Trophoblast cell (in vitro differentiated cells and primary cell): Measurements from ENCODE around the gene TXNRD2.

Source experiments
- DNase-seq, 2 donors: peaks; one replicate each; pipeline ENCODE4 v3.0.0-alpha.2; 2016
- H2AFZ ChIP-seq: 2 replicates; pipeline ENCODE4 v1.6.1; 2013; ENCODE audit warnings: low read length, moderate library complexity, mild to moderate bottlenecking; ENCODE audit not compliant: insufficient read depth, poor library complexity
- H2AK5ac ChIP-seq: 2 replicates; pipeline ENCODE4 v1.6.1; 2013; ENCODE audit warnings: mild to moderate bottlenecking, low read length
- H2BK120ac ChIP-seq: 2 replicates; pipeline ENCODE4 v1.6.1; 2013; ENCODE audit warnings: low read length, mild to moderate bottlenecking, moderate library complexity; ENCODE audit not compliant: insufficient read depth, poor library complexity
- H2BK12ac ChIP-seq: 2 replicates; pipeline ENCODE4 v1.6.1; 2013; ENCODE audit warnings: mild to moderate bottlenecking, low read length, moderate library complexity
- H2BK5ac ChIP-seq: 2 replicates; pipeline ENCODE4 v1.6.1; 2013; ENCODE audit warnings: low read length, low read depth, moderate library complexity, mild to moderate bottlenecking; ENCODE audit not compliant: poor library complexity
- H3K14ac ChIP-seq: 2 replicates; pipeline ENCODE4 v1.6.1; 2013; ENCODE audit warnings: mild to moderate bottlenecking, low read length
- H3K18ac ChIP-seq: 2 replicates; pipeline ENCODE4 v1.6.1; 2013; ENCODE audit warnings: mild to moderate bottlenecking, low read length
- H3K23ac ChIP-seq: 2 replicates; pipeline ENCODE4 v1.6.1; 2013; ENCODE audit warnings: low read length
- H3K27ac ChIP-seq: 2 replicates; pipeline ENCODE4 v1.5.1; 2013; ENCODE audit warnings: low read depth, mild to moderate bottlenecking, inconsistent platforms, low read length, moderate library complexity
- H3K27me3 ChIP-seq: 2 replicates; pipeline ENCODE4 v1.6.1; 2013; ENCODE audit warnings: inconsistent platforms, mild to moderate bottlenecking, low read length, moderate library complexity; ENCODE audit not compliant: insufficient read depth
- H3K36me3 ChIP-seq, 2 experiments: 1 replicate in 1 of 2; 2 replicates in 1 of 2; pipeline ENCODE4 v1.6.1; 2013; ENCODE audit warnings: low read length in 2 of 2, mild to moderate bottlenecking in 2 of 2, moderate library complexity in 1 of 2; ENCODE audit not compliant: insufficient read depth in 2 of 2, control insufficient read depth in 1 of 2
- H3K4ac ChIP-seq: 2 replicates; pipeline ENCODE4 v1.6.1; 2013; ENCODE audit warnings: low read depth, mild to moderate bottlenecking, low read length, moderate library complexity
- H3K4me1 ChIP-seq, 2 experiments: 1 replicate in 1 of 2; 2 replicates in 1 of 2; pipeline ENCODE4 v1.6.1; 2013; ENCODE audit warnings: low read length in 2 of 2, mild to moderate bottlenecking in 2 of 2, moderate library complexity in 1 of 2; ENCODE audit not compliant: insufficient read depth in 2 of 2, control insufficient read depth in 1 of 2
- H3K4me2 ChIP-seq: 2 replicates; pipeline ENCODE4 v1.6.1; 2013; ENCODE audit warnings: inconsistent platforms, mild to moderate bottlenecking, low read length, moderate library complexity
- H3K4me3 ChIP-seq: 2 replicates; pipeline ENCODE4 v1.5.1; 2013; ENCODE audit warnings: mild to moderate bottlenecking, low read depth, low read length, inconsistent platforms
- H3K79me1 ChIP-seq: one replicate; pipeline ENCODE4 v1.6.1; 2013; ENCODE audit warnings: low read length
- H3K79me2 ChIP-seq: 2 replicates; pipeline ENCODE4 v1.6.1; 2013; ENCODE audit warnings: low read length, mild to moderate bottlenecking; ENCODE audit not compliant: control insufficient read depth, insufficient read depth, poor library complexity
- H3K9ac ChIP-seq: 2 replicates; pipeline ENCODE4 v1.6.1; 2013; ENCODE audit warnings: mild to moderate bottlenecking, low read length
- H3K9me3 ChIP-seq: 2 replicates; pipeline ENCODE4 v1.6.1; 2013; ENCODE audit warnings: low read depth, mild to moderate bottlenecking, control low read depth, inconsistent platforms, low read length; ENCODE audit not compliant: insufficient read depth
- H4K12ac ChIP-seq: 2 replicates; pipeline ENCODE4 v1.6.1; 2013; ENCODE audit warnings: low read depth, mild to moderate bottlenecking, low read length, moderate library complexity
- H4K8ac ChIP-seq: 2 replicates; pipeline ENCODE4 v1.6.1; 2013; ENCODE audit warnings: low read depth, mild to moderate bottlenecking, low read length, moderate library complexity
- H4K91ac ChIP-seq: one replicate; pipeline ENCODE4 v1.6.1; 2013; ENCODE audit warnings: low read depth, mild to moderate bottlenecking, low read length, moderate library complexity
- WGBS: extraction: QIAGEN DNeasy Blood & Tissue Kit; methylation state at CpG from one replicate; pipeline ENCODE4 v1.1.7; 2013; ENCODE audit warnings: missing lambda C conversion rate; ENCODE audit not compliant: insufficient read length, insufficient coverage; ENCODE audit errors: extremely low coverage; 5-methylcytosine and 5-hydroxymethylcytosine counted together

TXNRD2 gene

DNA sequence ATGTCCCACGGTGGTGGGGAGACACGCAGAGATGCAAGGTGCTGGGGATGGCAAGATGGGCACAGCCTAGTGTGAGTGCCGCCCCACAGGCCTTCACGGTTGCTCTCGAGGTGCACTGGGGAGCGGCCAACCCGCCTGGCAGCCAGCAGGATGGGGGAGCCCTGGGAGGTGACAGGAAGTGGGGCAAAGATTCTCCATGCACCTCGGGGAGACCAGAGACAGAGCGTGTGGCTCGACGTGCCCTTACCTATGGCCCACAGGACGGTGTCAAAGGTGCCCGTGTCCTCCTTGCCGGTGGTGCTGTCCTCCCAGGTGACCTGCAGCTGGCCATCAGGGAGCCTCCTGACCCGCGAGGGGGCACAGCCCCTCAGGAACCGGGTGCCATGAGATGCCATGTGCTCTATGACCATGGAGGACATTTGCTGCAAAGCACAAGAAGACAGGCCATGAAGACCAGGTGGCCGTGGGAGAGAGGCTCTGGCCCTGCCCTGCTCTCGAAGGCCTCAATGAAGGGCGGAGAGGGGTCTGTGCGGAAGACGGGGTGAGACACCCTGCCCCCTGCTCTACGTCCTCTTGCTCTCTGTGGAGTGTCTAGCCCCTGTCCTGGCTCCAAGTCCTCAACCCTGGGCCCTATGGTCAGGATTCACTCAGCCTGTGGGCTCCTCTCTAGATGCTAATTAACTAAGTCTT lies 46.3 kb downstream of the TXNRD2 start:
- H3K79me2 ChIP-seq, result peaks cover 15% of the 10 kb centered on the region
- H3K4me1 ChIP-seq, result peaks cover 27 to 38% of the 10 kb centered on the region in 2 experiments
- no peaks in the 10 kb centered on the region for H3K36me3 ChIP-seq
- H2BK120ac ChIP-seq, result no peak overlapping the region
- no peak overlapping the region for H3K23ac ChIP-seq
- H3K9me3 ChIP-seq, result no peaks in the 10 kb centered on the region
- peak overlapping the region; percentile 20 for H4K91ac ChIP-seq
- H3K4ac ChIP-seq, result no peak overlapping the region
- no peak overlapping the region for H3K4me3 ChIP-seq
- H2BK5ac ChIP-seq, result no peak overlapping the region
- no peak overlapping the region for H3K27ac ChIP-seq
- no peak overlapping the region for H3K4me2 ChIP-seq
- DNase-seq, result no peak
- peak overlapping the region; percentile 4 for H3K18ac ChIP-seq
- H3K27me3 ChIP-seq, result no peaks in the 10 kb centered on the region
- H2AFZ ChIP-seq, result no peak overlapping the region
- H4K12ac ChIP-seq, result no peak overlapping the region
- H3K14ac ChIP-seq, result peak overlapping the region; percentile 26
- H3K79me1 ChIP-seq, result peaks cover 36% of the 10 kb centered on the region
- H3K9ac ChIP-seq, result no peak overlapping the region
- H2AK5ac ChIP-seq, result peak overlapping the region; percentile 31
- H2BK12ac ChIP-seq, result peak overlapping the region; percentile 39
- no CpG with 5 or more reads among the region's 23 CpGs for WGBS
- H4K8ac ChIP-seq, result no peak overlapping the region

- H2AK5ac ChIP-seq, result peak overlapping the region; percentile 63
- peak overlapping the region; percentile 16 for H3K4ac ChIP-seq
- WGBS, result no CpG with 5 or more reads among the region's 15 CpGs
These were observed 48.3 kb downstream of the TXNRD2 start for GRCh38 chr22:19893363-19893762.

DNA sequence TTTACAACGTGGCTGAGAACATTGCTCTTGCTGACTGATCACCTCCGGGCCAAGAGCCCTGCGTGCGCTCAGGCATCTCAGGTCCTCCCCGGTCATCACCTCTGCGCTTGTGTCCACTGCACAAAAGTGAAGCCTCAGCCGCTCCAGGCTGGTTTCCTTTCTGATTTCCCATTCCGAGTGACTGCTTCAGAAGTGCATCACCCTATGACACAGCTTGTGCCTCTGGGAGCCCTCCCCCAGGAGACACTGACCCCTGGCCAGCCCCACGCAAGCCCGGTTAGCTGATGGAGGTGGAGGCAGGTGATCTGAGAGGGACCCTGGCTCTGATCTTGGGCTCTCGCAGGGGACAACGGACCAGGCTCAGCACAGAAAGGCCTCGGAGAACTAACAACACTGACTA lies 48.7 kb downstream of the TXNRD2 start:
- no peaks in the 10 kb centered on the region for H3K27me3 ChIP-seq
- H3K4ac ChIP-seq, result peak overlapping the region; percentile 16
- H2BK120ac ChIP-seq, result peak overlapping the region; percentile 93
- H4K8ac ChIP-seq, result peak overlapping the region; percentile 61
- H4K91ac ChIP-seq, result peak overlapping the region; percentile 90
- peak overlapping the region; percentile 81 for H3K18ac ChIP-seq
- no peaks in the 10 kb centered on the region for H3K9me3 ChIP-seq
- H2BK12ac ChIP-seq, result peak overlapping the region; percentile 95
- H3K4me1 ChIP-seq, result peaks cover 28 to 37% of the 10 kb centered on the region in 2 experiments
- peaks cover 17% of the 10 kb centered on the region for H3K79me2 ChIP-seq
- H2AK5ac ChIP-seq, result peak overlapping the region; percentile 63
- peak overlapping the region; percentile 85 for H3K27ac ChIP-seq
- WGBS, result no CpG with 5 or more reads among the region's 13 CpGs
- no peak overlapping the region for H4K12ac ChIP-seq
- no peak overlapping the region for H3K9ac ChIP-seq
- H3K36me3 ChIP-seq, result no peaks in the 10 kb centered on the region
- no peak overlapping the region for H3K4me3 ChIP-seq
- no peak overlapping the region for H3K4me2 ChIP-seq
- DNase-seq, result peak; percentile 40 to 48
- H2BK5ac ChIP-seq, result peak overlapping the region; percentile 71
- H3K14ac ChIP-seq, result peak overlapping the region; percentile 72
- peaks cover 48% of the 10 kb centered on the region for H3K79me1 ChIP-seq
- H2AFZ ChIP-seq, result peak overlapping the region; percentile 38
- no peak overlapping the region for H3K23ac ChIP-seq

More at GRCh38 chr22:19893363-19893762, 48.3 kb downstream of the TXNRD2 start:
- peak overlapping the region; percentile 81 for H3K18ac ChIP-seq
- peaks cover 46% of the 10 kb centered on the region for H3K79me1 ChIP-seq
- H3K27ac ChIP-seq, result no peak overlapping the region
- H2BK5ac ChIP-seq, result peak overlapping the region; percentile 71
- H4K12ac ChIP-seq, result no peak overlapping the region
- H3K14ac ChIP-seq, result peak overlapping the region; percentile 72
- peak overlapping the region; percentile 95 for H2BK12ac ChIP-seq
- H4K91ac ChIP-seq, result peak overlapping the region; percentile 90
- H3K4me1 ChIP-seq, result peaks cover 28 to 37% of the 10 kb centered on the region in 2 experiments
- no peak overlapping the region for H3K4me3 ChIP-seq
- H2BK120ac ChIP-seq, result peak overlapping the region; percentile 93
- H4K8ac ChIP-seq, result peak overlapping the region; percentile 61
- peaks cover 17% of the 10 kb centered on the region for H3K79me2 ChIP-seq
- H3K36me3 ChIP-seq, result no peaks in the 10 kb centered on the region
- no peak overlapping the region for H3K9ac ChIP-seq
- H3K27me3 ChIP-seq, result no peaks in the 10 kb centered on the region
- H3K4me2 ChIP-seq, result no peak overlapping the region
- peak overlapping the region; percentile 38 for H2AFZ ChIP-seq
- no peak for DNase-seq
- no peaks in the 10 kb centered on the region for H3K9me3 ChIP-seq
- no peak overlapping the region for H3K23ac ChIP-seq

GRCh38 chr22:19892257-19892879 lies 49.2 kb downstream of the TXNRD2 start:
- H3K4me3 ChIP-seq, result no peak overlapping the region
- no CpG with 5 or more reads among the region's 24 CpGs for WGBS
- H4K91ac ChIP-seq, result peak overlapping the region; percentile 98
- H3K79me2 ChIP-seq, result peaks cover 17% of the 10 kb centered on the region
- peak overlapping the region; percentile 95 for H2BK120ac ChIP-seq
- no peak for DNase-seq
- peaks cover 46% of the 10 kb centered on the region for H3K79me1 ChIP-seq
- no peak overlapping the region for H4K12ac ChIP-seq
- peak overlapping the region; percentile 52 for H3K4me2 ChIP-seq
- H3K9me3 ChIP-seq, result no peaks in the 10 kb centered on the region
- H4K8ac ChIP-seq, result peak overlapping the region; percentile 87
- peak overlapping the region; percentile 80 for H3K14ac ChIP-seq
- H3K27me3 ChIP-seq, result no peaks in the 10 kb centered on the region
- H3K36me3 ChIP-seq, result no peaks in the 10 kb centered on the region
- H2AFZ ChIP-seq, result no peak overlapping the region
- peak overlapping the region; percentile 94 for H2BK5ac ChIP-seq
- peak overlapping the region; percentile 89 for H3K18ac ChIP-seq
- H3K4ac ChIP-seq, result peak overlapping the region; percentile 75
- H2BK12ac ChIP-seq, result peak overlapping the region; percentile 95
- H3K27ac ChIP-seq, result peak overlapping the region; percentile 97
- peaks cover 28 to 42% of the 10 kb centered on the region in 2 experiments for H3K4me1 ChIP-seq
- no peak overlapping the region for H3K23ac ChIP-seq
- H2AK5ac ChIP-seq, result peak overlapping the region; percentile 87
- no peak overlapping the region for H3K9ac ChIP-seq
